Measurements from ENCODE around the gene EMILIN1.
A peak's percentile ranks its signal among the peaks of the same experiment; 100 is the strongest.

EMILIN1 gene

GRCh38 chr2:27123302-27124150 is 45.1 kb downstream of the EMILIN1 start, which contains the start of gene ABHD1:
Gene ABHD1, plus strand, starts transcription at chr2:27123815. Its CDS starts 134 bp downstream, at chr2:27123949.
- DNase-seq (ENCODE audit: low read depth in 2 of 2) = no peak

- no peak for DNase-seq (ENCODE audit: low read depth in 2 of 2)
These were observed 46.7 kb downstream of the EMILIN1 start for GRCh38 chr2:27125104-27125503.

- DNase-seq (ENCODE audit: low read depth in 2 of 2) = no peak
These were observed 47.9 kb downstream of the EMILIN1 start for GRCh38 chr2:27126252-27126710.

GRCh38 chr2:27127883-27128667 is 49.7 kb downstream of the EMILIN1 start:
- DNase-seq (ENCODE audit: low read depth in 2 of 2) = no peak

- no peak for DNase-seq (ENCODE audit: low read depth in 2 of 2)
These were observed 50.5 kb downstream of the EMILIN1 start for GRCh38 chr2:27128668-27129571.

- DNase-seq (ENCODE audit: low read depth in 2 of 2) = no peak
These were observed 52.0 kb downstream of the EMILIN1 start for GRCh38 chr2:27130396-27130795.

- no peak for DNase-seq (ENCODE audit: low read depth in 2 of 2)
These were observed 53.0 kb downstream of the EMILIN1 start for GRCh38 chr2:27131429-27131828.

- DNase-seq (ENCODE audit: low read depth in 2 of 2) = no peak
These were observed 54.9 kb downstream of the EMILIN1 start for GRCh38 chr2:27133195-27133875.

GRCh38 chr2:27133905-27134780 is 55.7 kb downstream of the EMILIN1 start, which contains the start of gene PREB:
Gene PREB, minus strand, starts transcription at chr2:27134636. Its CDS starts 215 bp downstream, at chr2:27134421.
- DNase-seq (ENCODE audit: low read depth in 2 of 2) = peak; percentile 90 to 91

GRCh38 chr2:27134781-27135477 is 56.5 kb downstream of the EMILIN1 start:
- DNase-seq (ENCODE audit: low read depth in 2 of 2) = no peak

GRCh38 chr2:27135478-27135955 is 57.1 kb downstream of the EMILIN1 start:
- DNase-seq (ENCODE audit: low read depth in 2 of 2) = no peak
